Lung (tissue), 12 donors: Measurements from ENCODE around the gene REM1. TPM values are rescaled to one million over a fixed set of nuclear protein-coding genes. Genes with fewer than 3 reads are reported as not detected.

Source experiments
- ATAC-seq: fragments of 200-7000 bp; cut with Tn5 transposase; one replicate; pipeline ENCODE4 v1.9.1; 2020; ENCODE audit warnings: moderate number of reproducible peaks; ENCODE audit not compliant: insufficient read depth, low FRiP score
- DNase-seq, 3 donors: peaks; one replicate each; pipeline ENCODE4 v3.0.0-alpha.2; 2013 to 2017
- H3K27ac ChIP-seq, 2 donors: one replicate each; pipeline ENCODE4 v1.5.1; 2013; ENCODE audit warnings: mild to moderate bottlenecking in 2 of 2, moderate library complexity in 2 of 2, control low read depth in 1 of 2, inconsistent platforms in 1 of 2, low read depth in 1 of 2, low read length in 1 of 2
- H3K27me3 ChIP-seq, 3 donors: one replicate each; pipeline ENCODE4 v1.5.1; 2013; ENCODE audit warnings: low read length in 2 of 3; ENCODE audit not compliant: control insufficient read depth in 3 of 3, insufficient read depth in 3 of 3
- H3K36me3 ChIP-seq, 4 donors: one replicate each; pipeline ENCODE4 v1.5.1; 2013; ENCODE audit warnings: low read length in 4 of 4, mild to moderate bottlenecking in 1 of 4, moderate library complexity in 1 of 4; ENCODE audit not compliant: control insufficient read depth in 4 of 4, insufficient read depth in 4 of 4
- H3K4me1 ChIP-seq, 5 donors: one replicate each; pipeline ENCODE4 v1.5.1; 2013; ENCODE audit warnings: low read length in 5 of 5, mild to moderate bottlenecking in 2 of 5, moderate library complexity in 1 of 5; ENCODE audit not compliant: control insufficient read depth in 5 of 5, insufficient read depth in 5 of 5
- H3K4me3 ChIP-seq: one replicate; pipeline ENCODE4 v1.5.1; 2013; ENCODE audit warnings: mild to moderate bottlenecking, control low read depth, moderate library complexity
- H3K9ac ChIP-seq, 2 donors: one replicate each; pipeline ENCODE4 v1.5.1; 2013; ENCODE audit warnings: low read length in 2 of 2, control low read depth in 1 of 2; ENCODE audit not compliant: insufficient read depth in 1 of 2
- H3K9me3 ChIP-seq, 4 donors: one replicate each; pipeline ENCODE4 v1.5.1; 2013; ENCODE audit warnings: low read length in 3 of 4, mild to moderate bottlenecking in 1 of 4, moderate library complexity in 1 of 4; ENCODE audit not compliant: control insufficient read depth in 4 of 4, insufficient read depth in 3 of 4
- WGBS, 2 donors: extraction: QIAGEN DNeasy Blood & Tissue Kit; methylation state at CpG; one replicate each; pipeline ENCODE4 v1.1.7; 2013; 5-methylcytosine and 5-hydroxymethylcytosine counted together
- polyA plus RNA-seq, 2 donors: library from polyadenylated mRNA; stranded (reverse); fragments of 200-250 nt; gene quantifications; one replicate each; pipeline ENCODE4 v1.2.1, GENCODE V29; 2013
- total RNA-seq, 2 donors: library from RNA; depleted of rRNA in 1 of 2; stranded (reverse); fragments of >200 nt in 1 of 2; gene quantifications; one replicate each; pipeline ENCODE4 v1.2.1, GENCODE V29; 2014 to 2021
- TF ChIP-seq, protein P1 (sequence below): IDR thresholded peaks from 2 replicates; pipeline ENCODE4 v1.5.1; 2012; ENCODE audit warnings: mild to moderate bottlenecking; ENCODE audit errors: control extremely low read depth, extremely low read depth
- donor health status: control.
- donor health status: control.
- donor health status: Bipolar disorder and iron deficiency.
- donor health status: healthy.
- donor health status: DM: yes; HTN: yes; CAD: no.

REM1 gene
- total and polyA plus RNA-seq, 4 donors, result 1.3 to 7.1 (median 1.7) TPM

DNA sequence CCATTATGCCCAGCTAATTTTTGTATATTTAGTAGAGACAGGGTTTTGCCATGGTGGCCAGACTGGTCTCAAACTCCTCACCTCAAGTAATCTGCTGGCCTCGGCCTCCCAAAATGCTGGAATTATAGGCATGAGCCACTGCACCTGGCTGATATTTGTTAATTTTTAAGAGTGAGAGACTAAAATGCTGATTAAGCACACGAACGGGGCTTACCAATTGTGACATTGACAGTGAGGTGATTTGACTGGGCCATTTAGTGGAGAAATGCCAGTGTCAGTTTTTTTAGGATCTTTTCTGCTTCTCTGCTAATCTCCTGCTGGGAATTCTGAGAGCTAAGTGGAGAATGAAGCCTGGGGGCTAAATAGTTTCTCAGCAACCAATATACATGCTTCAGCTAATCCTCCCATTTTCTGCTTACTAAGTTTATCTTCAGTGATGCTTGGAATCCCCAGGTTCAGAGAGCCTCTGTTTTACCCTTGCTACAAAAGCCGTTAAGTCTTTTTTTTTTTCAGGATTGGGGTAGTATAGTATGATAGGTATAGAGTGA lies 44.4 kb upstream of the REM1 start:
- ATAC-seq (no peak), DNase-seq (no peak)
- Histone ChIP-seq H3K27ac (no peak overlapping the region), H3K9me3 (no peaks in the 10 kb centered on the region), H3K4me3 (no peak overlapping the region), H3K36me3 (no peaks in the 10 kb centered on the region), H3K9ac (no peak overlapping the region), H3K27me3 (no peaks in the 10 kb centered on the region), H3K4me1 (no peaks in the 10 kb centered on the region)
- 66 to 73% methylated on average over 4 of the region's 4 CpGs for WGBS, 2 donors
- TF ChIP-seq, protein P1, sequence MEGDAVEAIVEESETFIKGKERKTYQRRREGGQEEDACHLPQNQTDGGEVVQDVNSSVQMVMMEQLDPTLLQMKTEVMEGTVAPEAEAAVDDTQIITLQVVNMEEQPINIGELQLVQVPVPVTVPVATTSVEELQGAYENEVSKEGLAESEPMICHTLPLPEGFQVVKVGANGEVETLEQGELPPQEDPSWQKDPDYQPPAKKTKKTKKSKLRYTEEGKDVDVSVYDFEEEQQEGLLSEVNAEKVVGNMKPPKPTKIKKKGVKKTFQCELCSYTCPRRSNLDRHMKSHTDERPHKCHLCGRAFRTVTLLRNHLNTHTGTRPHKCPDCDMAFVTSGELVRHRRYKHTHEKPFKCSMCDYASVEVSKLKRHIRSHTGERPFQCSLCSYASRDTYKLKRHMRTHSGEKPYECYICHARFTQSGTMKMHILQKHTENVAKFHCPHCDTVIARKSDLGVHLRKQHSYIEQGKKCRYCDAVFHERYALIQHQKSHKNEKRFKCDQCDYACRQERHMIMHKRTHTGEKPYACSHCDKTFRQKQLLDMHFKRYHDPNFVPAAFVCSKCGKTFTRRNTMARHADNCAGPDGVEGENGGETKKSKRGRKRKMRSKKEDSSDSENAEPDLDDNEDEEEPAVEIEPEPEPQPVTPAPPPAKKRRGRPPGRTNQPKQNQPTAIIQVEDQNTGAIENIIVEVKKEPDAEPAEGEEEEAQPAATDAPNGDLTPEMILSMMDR, result no peak

DNA sequence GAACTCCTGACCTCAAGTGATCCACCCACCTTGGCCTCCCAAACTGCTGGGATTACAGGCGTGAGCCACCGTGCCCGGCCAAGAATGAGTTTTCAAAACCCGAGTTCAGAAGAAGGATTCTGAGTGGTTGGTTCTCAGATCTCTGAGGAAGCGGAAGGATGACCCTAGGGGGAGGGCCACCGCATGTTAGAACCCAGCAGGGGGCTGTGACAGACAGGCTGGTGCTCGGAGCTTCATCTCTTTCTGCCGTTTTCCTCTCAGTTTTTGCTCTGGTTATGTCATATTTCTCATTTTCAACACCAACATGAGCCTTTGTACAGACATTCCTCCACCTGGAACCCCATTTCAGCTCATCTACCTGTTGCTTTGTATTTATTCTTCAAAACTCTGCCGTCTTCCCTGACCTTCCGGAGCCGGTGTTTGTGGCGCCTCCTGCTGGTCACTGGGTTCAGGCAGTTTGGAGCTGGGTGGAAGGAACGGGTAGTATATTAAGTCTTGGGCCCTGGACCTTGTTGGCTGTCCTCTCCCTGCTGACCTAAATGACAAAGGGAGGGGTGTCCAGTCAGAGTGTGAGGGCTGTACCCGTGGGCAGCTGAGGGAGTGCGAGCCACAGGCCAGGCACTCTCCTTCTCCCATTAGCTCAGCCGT lies 35.0 kb upstream of the REM1 start, which contains the start of gene DEFB123:
DEFB123 (plus strand) TSS at position 621 of the 648 bp plus-strand sequence. CDS start 67 bp downstream, outside the sequence.
- DNase-seq (no peak), ATAC-seq (no peak)
- no peaks in the 10 kb centered on the region for H3K4me1 ChIP-seq
- no peak within 1 kb of the TSS for H3K4me3 ChIP-seq
- no peaks in the 10 kb centered on the region for H3K36me3 ChIP-seq
- peaks cover 0 to 3% (median 0%) of the 10 kb centered on the region in 4 donors for H3K9me3 ChIP-seq
- 79 to 82% methylated on average over 16 of the region's 16 CpGs for WGBS, 2 donors
- H3K9ac ChIP-seq, result no peak within 1 kb of the TSS
- H3K27me3 ChIP-seq, result no peaks in the 10 kb centered on the region
- no peak within 1 kb of the TSS for H3K27ac ChIP-seq
- TF ChIP-seq, protein P1, result no peak

DNA sequence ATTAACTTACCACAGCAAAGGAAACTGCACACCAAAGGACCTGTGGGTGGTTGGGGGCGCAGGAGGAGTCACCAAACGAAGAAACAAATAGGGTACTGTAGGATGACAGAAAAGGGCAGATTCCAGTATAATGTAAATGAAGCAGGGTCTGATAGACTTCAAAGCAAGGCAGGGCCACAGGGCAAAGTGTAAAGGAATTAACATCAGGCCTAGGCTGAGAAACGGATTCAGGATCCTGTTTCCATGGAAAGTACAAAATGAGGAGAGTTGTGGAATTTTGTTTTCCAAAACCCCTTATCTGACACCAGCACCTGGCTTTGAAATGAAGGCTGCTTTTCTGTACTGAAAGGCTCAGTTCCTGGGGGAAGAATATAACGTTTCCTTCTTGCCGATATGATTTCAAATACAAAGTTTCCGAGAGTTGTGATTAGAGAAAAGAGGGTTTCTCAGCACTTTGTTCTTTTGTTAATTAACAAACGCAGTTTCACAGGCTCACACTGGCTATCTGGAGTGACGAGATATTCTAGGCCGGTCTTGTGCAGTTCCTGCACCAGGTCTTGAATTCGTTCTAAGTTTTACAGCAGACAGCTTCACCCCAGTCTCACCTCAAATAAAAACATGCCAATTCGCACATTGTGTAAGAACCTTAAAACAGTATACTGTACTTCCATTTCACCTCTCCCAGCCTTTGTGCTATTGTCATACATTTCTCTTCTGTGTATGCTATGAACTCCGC lies 28.8 kb upstream of the REM1 start:
- Histone ChIP-seq H3K36me3 (no peaks in the 10 kb centered on the region), H3K27me3 (no peaks in the 10 kb centered on the region), H3K9me3 (peaks cover 0 to 5% (median 0%) of the 10 kb centered on the region in 4 donors), H3K4me1 (no peaks in the 10 kb centered on the region), H3K9ac (no peak overlapping the region), H3K27ac (no peak overlapping the region), H3K4me3 (no peak overlapping the region)
- ATAC-seq (no peak), DNase-seq (no peak)
- WGBS, 2 donors, result 76 to 79% methylated on average over 12 of the region's 12 CpGs
- TF ChIP-seq, protein P1, result no peak
